OCI-LY3 (cell line): ENCODE measurements around the gene ZNF561.

Experiments used
- EZH2phosphoT487 ChIP-seq: fragments of 200-600 bp; shearing (Covaris generic); IDR thresholded peaks from 2 replicates; pipeline ENCODE4 v1.6.1; 2018; ENCODE audit warnings: antibody characterized with exemption, mixed run types, low read depth
- TF ChIP-seq, protein P1 (sequence below): fragments of 200-600, 300-600 bp; sonication (generic); IDR thresholded peaks from 2 replicates; pipeline ENCODE4 v1.5.1; 2014; ENCODE audit warnings: antibody characterized with exemption, low read length, low read depth

DNA sequence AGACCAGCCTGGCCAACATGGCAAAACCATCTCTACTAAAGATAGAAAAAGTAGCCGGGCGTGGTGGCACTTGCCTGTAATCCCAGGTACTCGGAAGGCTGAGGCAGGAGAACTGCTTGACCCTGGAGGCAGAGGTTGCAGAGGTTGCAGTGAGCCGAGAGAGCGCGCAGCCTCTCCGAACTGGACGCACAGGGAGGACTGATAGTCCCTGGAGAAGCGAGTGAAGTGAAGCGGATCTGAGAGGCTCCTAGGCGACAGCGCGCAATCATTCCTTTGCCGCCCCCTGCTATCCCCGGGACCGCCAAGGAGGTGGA lies 233 bp downstream of the ZNF561 start:
- TF ChIP-seq, protein P1, sequence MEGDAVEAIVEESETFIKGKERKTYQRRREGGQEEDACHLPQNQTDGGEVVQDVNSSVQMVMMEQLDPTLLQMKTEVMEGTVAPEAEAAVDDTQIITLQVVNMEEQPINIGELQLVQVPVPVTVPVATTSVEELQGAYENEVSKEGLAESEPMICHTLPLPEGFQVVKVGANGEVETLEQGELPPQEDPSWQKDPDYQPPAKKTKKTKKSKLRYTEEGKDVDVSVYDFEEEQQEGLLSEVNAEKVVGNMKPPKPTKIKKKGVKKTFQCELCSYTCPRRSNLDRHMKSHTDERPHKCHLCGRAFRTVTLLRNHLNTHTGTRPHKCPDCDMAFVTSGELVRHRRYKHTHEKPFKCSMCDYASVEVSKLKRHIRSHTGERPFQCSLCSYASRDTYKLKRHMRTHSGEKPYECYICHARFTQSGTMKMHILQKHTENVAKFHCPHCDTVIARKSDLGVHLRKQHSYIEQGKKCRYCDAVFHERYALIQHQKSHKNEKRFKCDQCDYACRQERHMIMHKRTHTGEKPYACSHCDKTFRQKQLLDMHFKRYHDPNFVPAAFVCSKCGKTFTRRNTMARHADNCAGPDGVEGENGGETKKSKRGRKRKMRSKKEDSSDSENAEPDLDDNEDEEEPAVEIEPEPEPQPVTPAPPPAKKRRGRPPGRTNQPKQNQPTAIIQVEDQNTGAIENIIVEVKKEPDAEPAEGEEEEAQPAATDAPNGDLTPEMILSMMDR = no peak
- no peak for TF ChIP-seq EZH2phosphoT487
